GM20000 (cell line): ENCODE results near the gene LPCAT1.
"Not testable (repeated sequence)": the region's sequence is repeated elsewhere in the genome, so short reads cannot be mapped to it uniquely, and the experiment has no call there.

Experiments used
- DNase-seq: peaks from one replicate; pipeline ENCODE4 v3.0.0; 2012; ENCODE audit warnings: low spot score
- TF ChIP-seq, protein P1 (sequence below): IDR thresholded peaks from 2 replicates; pipeline ENCODE4 v1.5.1; 2012; ENCODE audit warnings: mild to moderate bottlenecking, control low read depth; ENCODE audit errors: extremely low read depth, missing control alignments

The LPCAT1 gene

GRCh38 chr5:1479066-1479465 lies 44.7 kb downstream of the LPCAT1 start:
- TF ChIP-seq, protein P1, sequence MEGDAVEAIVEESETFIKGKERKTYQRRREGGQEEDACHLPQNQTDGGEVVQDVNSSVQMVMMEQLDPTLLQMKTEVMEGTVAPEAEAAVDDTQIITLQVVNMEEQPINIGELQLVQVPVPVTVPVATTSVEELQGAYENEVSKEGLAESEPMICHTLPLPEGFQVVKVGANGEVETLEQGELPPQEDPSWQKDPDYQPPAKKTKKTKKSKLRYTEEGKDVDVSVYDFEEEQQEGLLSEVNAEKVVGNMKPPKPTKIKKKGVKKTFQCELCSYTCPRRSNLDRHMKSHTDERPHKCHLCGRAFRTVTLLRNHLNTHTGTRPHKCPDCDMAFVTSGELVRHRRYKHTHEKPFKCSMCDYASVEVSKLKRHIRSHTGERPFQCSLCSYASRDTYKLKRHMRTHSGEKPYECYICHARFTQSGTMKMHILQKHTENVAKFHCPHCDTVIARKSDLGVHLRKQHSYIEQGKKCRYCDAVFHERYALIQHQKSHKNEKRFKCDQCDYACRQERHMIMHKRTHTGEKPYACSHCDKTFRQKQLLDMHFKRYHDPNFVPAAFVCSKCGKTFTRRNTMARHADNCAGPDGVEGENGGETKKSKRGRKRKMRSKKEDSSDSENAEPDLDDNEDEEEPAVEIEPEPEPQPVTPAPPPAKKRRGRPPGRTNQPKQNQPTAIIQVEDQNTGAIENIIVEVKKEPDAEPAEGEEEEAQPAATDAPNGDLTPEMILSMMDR = no peak
- DNase-seq = no peak

GRCh38 chr5:1478271-1479035 lies 45.3 kb downstream of the LPCAT1 start:
- TF ChIP-seq, protein P1 = no peak
- no peak for DNase-seq

DNA sequence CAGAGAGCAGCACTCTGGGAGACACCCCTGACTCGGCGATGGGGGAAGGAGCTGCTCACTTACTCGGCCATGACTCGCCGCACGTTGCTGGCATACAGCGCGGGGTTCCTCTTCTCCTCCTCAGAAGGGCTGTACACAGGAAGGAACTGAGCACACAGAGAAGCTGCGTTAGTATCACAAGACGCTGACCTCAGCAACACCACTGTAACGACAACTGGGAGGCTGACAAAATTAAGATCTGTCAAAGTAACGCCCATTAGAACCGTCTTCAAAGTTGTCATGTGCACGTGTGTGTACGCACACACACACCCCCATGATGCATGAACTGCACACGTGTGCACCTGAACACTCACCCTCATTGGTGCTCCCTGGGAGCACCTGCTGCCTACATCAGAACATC lies 46.4 kb downstream of the LPCAT1 start:
- DNase-seq = no peak

GRCh38 chr5:1476967-1477310 lies 46.8 kb downstream of the LPCAT1 start:
- DNase-seq = no peak
- TF ChIP-seq, protein P1 = no peak

More for the DNA sequence above, 46.4 kb downstream of the LPCAT1 start:
- TF ChIP-seq, protein P1 = no peak

GRCh38 chr5:1476181-1476966 lies 47.4 kb downstream of the LPCAT1 start:
- TF ChIP-seq, protein P1 = no peak
- DNase-seq = no peak

GRCh38 chr5:1475544-1475900 lies 48.2 kb downstream of the LPCAT1 start:
- DNase-seq = not testable (repeated sequence)

GRCh38 chr5:1474866-1475543 lies 48.8 kb downstream of the LPCAT1 start:
- DNase-seq = no peak
- TF ChIP-seq, protein P1 = no peak
